22Rv1 (cell line): ENCODE results near the gene OTUD1.

Experiments
- H3K27ac ChIP-seq: fragments of 450-650 bp; 2 replicates; pipeline ENCODE4 v1.5.1; 2017
- ZFX ChIP-seq: fragments of 450-650 bp; IDR thresholded peaks from 2 replicates; pipeline ENCODE4 v1.6.1; 2017; ENCODE audit warnings: antibody characterized with exemption, borderline replicate concordance
- TF ChIP-seq, protein P1 (sequence below): fragments of 450-650 bp; IDR thresholded peaks from 2 replicates; pipeline ENCODE4 v1.5.1; 2017; ENCODE audit warnings: mild to moderate bottlenecking

Gene OTUD1

DNA sequence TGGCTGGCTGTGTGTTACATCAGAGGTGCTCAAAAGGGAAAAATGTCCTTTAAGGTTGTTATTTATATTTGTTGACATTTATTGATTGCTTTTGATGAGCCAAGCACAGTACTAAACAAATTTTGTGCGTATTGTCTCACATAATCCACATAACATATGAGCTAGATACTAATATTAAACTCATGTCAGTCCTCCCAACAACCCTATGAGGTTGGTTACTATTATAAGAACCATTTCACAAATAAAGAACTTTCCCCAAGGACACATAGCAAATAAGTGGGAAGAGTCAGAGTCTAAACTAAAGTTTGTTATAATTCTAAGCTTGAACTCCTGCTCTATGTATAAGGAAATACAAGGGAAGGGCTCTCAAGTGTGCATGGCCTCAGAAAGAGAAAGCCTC is 35.6 kb upstream of the OTUD1 start:
- no peak overlapping the region for H3K27ac ChIP-seq
- TF ChIP-seq ZFX, result no peak
- TF ChIP-seq, protein P1, sequence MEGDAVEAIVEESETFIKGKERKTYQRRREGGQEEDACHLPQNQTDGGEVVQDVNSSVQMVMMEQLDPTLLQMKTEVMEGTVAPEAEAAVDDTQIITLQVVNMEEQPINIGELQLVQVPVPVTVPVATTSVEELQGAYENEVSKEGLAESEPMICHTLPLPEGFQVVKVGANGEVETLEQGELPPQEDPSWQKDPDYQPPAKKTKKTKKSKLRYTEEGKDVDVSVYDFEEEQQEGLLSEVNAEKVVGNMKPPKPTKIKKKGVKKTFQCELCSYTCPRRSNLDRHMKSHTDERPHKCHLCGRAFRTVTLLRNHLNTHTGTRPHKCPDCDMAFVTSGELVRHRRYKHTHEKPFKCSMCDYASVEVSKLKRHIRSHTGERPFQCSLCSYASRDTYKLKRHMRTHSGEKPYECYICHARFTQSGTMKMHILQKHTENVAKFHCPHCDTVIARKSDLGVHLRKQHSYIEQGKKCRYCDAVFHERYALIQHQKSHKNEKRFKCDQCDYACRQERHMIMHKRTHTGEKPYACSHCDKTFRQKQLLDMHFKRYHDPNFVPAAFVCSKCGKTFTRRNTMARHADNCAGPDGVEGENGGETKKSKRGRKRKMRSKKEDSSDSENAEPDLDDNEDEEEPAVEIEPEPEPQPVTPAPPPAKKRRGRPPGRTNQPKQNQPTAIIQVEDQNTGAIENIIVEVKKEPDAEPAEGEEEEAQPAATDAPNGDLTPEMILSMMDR, result no peak

DNA sequence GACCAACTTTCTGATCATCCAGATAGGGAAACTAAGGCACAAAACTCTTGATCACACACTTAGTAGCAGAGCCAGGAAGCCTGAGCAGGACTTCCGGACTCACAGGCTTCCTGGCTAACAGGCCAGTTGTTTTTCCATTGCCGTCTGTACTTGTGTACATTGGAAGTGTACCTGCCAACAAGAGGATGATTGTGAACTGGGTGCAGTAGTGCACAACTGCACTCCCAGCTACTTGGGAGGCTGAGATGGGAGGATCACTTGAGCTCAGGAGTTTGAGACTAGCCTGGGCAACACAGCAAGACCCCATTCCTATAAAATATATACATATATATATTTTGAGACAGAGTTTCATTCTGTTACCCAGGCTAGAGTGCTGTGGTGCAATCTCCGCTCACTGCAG is 35.2 kb upstream of the OTUD1 start:
- TF ChIP-seq ZFX, result no peak
- TF ChIP-seq, protein P1, result no peak
- H3K27ac ChIP-seq, result no peak overlapping the region

DNA sequence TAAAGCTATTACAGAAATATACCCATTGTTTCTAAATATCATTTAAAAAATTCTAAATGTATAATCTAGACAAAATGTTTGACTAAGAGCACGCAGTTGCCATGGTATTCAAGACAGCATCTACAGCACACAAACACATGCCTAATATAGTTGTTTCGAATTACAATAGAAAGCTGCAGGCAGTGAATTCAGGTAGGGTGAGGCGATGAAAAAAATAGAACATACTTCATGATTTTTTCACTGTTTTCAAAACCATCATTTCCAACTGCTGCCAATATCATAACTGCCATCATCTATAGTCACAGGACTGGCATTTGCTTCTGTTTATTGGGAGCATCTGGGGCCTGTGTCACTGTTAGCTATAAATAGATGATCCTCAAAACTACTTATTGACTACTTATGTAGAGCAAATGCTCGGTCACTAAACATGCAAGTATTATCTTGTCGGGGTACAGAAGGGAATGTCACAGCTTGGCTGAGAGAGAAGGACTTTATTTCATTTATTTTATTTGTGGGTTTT is 34.4 kb upstream of the OTUD1 start:
- no peak for TF ChIP-seq ZFX
- TF ChIP-seq, protein P1, result no peak
- no peak overlapping the region for H3K27ac ChIP-seq

DNA sequence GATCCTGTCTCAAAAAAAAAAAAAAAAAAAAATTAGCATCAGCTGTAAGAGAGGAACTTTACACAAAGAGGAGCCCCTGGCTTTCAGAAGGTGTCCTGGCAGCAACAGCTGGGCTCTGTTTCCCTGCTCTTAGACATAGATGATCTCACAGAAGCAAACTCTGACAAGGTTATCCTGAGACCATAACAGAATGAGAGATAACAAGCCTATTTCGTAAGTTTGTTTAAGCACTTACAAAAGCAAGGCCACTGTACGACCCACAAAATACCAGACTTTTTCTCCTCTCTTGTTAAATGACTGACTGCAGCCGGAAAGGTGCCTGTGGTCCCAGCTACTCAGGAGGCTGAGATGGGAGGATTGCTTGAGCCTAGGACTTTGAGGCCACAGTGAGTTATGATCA is 33.3 kb upstream of the OTUD1 start:
- no peak overlapping the region for H3K27ac ChIP-seq
- TF ChIP-seq ZFX, result no peak
- TF ChIP-seq, protein P1, result no peak

DNA sequence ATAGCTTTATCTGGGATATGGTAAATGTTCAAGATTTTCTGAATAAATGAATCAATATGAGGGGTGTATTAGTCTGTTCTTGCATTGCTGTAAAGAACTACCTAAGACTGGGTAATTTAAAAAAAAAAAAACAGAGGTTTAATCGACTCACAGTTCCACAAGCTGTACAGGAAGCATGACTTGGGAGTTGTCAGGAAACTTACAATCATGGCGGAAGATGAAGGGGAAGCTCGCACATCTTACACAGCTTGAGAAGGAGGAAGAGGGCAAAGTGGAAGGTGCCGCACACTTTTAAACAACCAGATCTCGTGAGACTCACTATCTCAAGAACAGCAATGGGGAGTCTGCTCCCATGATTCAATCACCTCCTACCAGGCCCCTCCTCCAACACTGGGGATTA is 32.5 kb upstream of the OTUD1 start:
- H3K27ac ChIP-seq, result no peak overlapping the region
- TF ChIP-seq, protein P1, result no peak
- TF ChIP-seq ZFX, result no peak

DNA sequence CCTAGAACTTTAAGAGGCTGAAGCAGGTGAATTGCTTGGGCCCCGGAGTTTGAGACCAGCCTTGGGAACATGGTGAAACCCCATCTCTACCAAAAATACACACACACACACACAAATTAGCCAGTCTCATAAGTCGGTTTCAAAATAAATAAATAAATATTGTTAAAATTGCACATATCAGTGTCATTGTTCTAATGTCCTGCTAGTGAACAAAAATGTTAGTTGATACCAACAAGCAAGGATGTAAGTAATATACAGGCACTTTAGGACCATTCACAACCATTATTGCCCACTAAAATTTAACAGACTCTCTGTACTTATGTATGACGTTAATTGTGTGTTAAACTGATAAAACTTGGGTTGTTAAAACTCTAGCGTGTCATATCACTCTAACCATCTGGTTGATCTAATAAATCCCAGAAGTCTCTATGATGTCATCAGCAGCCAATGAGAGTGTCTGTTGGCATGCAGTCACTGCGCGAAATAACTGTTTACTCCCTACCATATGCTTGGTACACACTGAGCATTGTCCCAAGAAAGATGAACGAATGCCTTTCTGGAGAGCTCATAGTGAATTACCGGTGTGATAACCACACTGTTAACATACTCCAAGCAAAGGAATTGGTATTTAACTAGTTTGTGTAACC is 30.4 kb upstream of the OTUD1 start:
- no peak overlapping the region for H3K27ac ChIP-seq
- no peak for TF ChIP-seq ZFX
- TF ChIP-seq, protein P1, result no peak

DNA sequence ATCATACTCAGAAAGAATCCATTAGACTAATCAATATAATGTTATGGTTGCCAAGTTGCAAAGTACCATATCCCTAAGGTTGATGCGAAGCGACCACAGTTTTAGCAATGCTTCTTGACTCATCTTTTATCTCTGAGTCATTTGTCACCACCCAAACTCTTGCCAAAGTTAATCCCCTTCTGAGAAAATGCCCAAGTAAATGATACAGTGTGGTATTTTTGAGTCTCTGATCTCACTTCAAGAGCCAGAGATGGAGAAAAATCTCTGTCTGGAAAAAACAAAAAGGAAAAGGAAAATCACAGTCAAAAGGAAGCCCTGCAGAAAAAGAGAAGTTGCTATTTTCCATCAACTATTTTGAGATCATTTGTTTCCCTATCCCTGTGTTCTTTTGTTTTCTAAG is 26.7 kb upstream of the OTUD1 start:
- TF ChIP-seq, protein P1, result no peak
- no peak for TF ChIP-seq ZFX
- H3K27ac ChIP-seq, result no peak overlapping the region
